ENCODE measurements around the gene CSMD2. TPM values are rescaled to one million over a fixed set of nuclear protein-coding genes. Genes with fewer than 3 reads are reported as not detected.

CSMD2 gene
- total RNA-seq, 1 donor from 2014 or later: 1.8 TPM

GRCh38 chr1:33997127-33998036 is 167.6 kb downstream of the CSMD2 start:
- no peaks in the 10 kb centered on the region for H3K9me3 Mint-ChIP-seq
- TF ChIP-seq CTCF (conservative IDR thresholded peaks at IDR 0.05): no peak
- no peak overlapping the region for H3K4me3 Mint-ChIP-seq
- DNase-seq (ENCODE audit: extremely low spot score, unreplicated experiment): no peak
- peaks cover 32% of the 10 kb centered on the region for H3K27me3 Mint-ChIP-seq
- H3K4me1 Mint-ChIP-seq (ENCODE audit: unreplicated experiment): no peaks in the 10 kb centered on the region
- H3K27ac Mint-ChIP-seq: no peak overlapping the region
- no peaks in the 10 kb centered on the region for H3K36me3 Mint-ChIP-seq

- peaks cover 28% of the 10 kb centered on the region for H3K27me3 Mint-ChIP-seq
Measured at GRCh38 chr1:33996281-33996680, 168.7 kb downstream of the CSMD2 start.

GRCh38 chr1:33993301-33993700 is 171.7 kb downstream of the CSMD2 start:
- no peak overlapping the region for H3K4me3 Mint-ChIP-seq
- no peaks in the 10 kb centered on the region for H3K4me1 Mint-ChIP-seq (ENCODE audit: unreplicated experiment)
- DNase-seq (ENCODE audit: extremely low spot score, unreplicated experiment): no peak
- TF ChIP-seq CTCF (conservative IDR thresholded peaks at IDR 0.05): no peak
- H3K9me3 Mint-ChIP-seq: no peaks in the 10 kb centered on the region
- H3K27ac Mint-ChIP-seq: no peak overlapping the region
- H3K27me3 Mint-ChIP-seq: peaks cover 12% of the 10 kb centered on the region
- H3K36me3 Mint-ChIP-seq: no peaks in the 10 kb centered on the region

More at GRCh38 chr1:33996281-33996680, 168.7 kb downstream of the CSMD2 start:
- no peak overlapping the region for H3K4me3 Mint-ChIP-seq
- no peaks in the 10 kb centered on the region for H3K9me3 Mint-ChIP-seq
- no peaks in the 10 kb centered on the region for H3K4me1 Mint-ChIP-seq (ENCODE audit: unreplicated experiment)
- DNase-seq (ENCODE audit: extremely low spot score, unreplicated experiment): no peak
- no peak for TF ChIP-seq CTCF (conservative IDR thresholded peaks at IDR 0.05)
- no peaks in the 10 kb centered on the region for H3K36me3 Mint-ChIP-seq
- no peak overlapping the region for H3K27ac Mint-ChIP-seq

- no peak for TF ChIP-seq CTCF (conservative IDR thresholded peaks at IDR 0.05)
Measured at GRCh38 chr1:33990281-33990680, 174.7 kb downstream of the CSMD2 start.

GRCh38 chr1:33988161-33988560 is 176.9 kb downstream of the CSMD2 start:
- DNase-seq (ENCODE audit: extremely low spot score, unreplicated experiment): no peak
- H3K4me1 Mint-ChIP-seq (ENCODE audit: unreplicated experiment): no peaks in the 10 kb centered on the region
- H3K9me3 Mint-ChIP-seq: no peaks in the 10 kb centered on the region
- no peak for TF ChIP-seq CTCF (conservative IDR thresholded peaks at IDR 0.05)
- no peaks in the 10 kb centered on the region for H3K36me3 Mint-ChIP-seq
- no peak overlapping the region for H3K4me3 Mint-ChIP-seq
- H3K27ac Mint-ChIP-seq: no peak overlapping the region
- H3K27me3 Mint-ChIP-seq: peaks cover 28% of the 10 kb centered on the region

More at GRCh38 chr1:33990281-33990680, 174.7 kb downstream of the CSMD2 start:
- H3K9me3 Mint-ChIP-seq: no peaks in the 10 kb centered on the region
- H3K27ac Mint-ChIP-seq: no peak overlapping the region
- H3K27me3 Mint-ChIP-seq: peaks cover 20% of the 10 kb centered on the region
- H3K4me1 Mint-ChIP-seq (ENCODE audit: unreplicated experiment): no peaks in the 10 kb centered on the region
- H3K36me3 Mint-ChIP-seq: no peaks in the 10 kb centered on the region
- no peak for DNase-seq (ENCODE audit: extremely low spot score, unreplicated experiment)
- H3K4me3 Mint-ChIP-seq: no peak overlapping the region

Data from type B pancreatic cell (in vitro differentiated cells).